Measurements from ENCODE around the gene CAPN14. TPM values are rescaled to one million over a fixed set of nuclear protein-coding genes. Genes with fewer than 3 reads are reported as not detected.

The CAPN14 gene
- total RNA-seq, 1 donor from 2014 or later, result 10.3 TPM

DNA sequence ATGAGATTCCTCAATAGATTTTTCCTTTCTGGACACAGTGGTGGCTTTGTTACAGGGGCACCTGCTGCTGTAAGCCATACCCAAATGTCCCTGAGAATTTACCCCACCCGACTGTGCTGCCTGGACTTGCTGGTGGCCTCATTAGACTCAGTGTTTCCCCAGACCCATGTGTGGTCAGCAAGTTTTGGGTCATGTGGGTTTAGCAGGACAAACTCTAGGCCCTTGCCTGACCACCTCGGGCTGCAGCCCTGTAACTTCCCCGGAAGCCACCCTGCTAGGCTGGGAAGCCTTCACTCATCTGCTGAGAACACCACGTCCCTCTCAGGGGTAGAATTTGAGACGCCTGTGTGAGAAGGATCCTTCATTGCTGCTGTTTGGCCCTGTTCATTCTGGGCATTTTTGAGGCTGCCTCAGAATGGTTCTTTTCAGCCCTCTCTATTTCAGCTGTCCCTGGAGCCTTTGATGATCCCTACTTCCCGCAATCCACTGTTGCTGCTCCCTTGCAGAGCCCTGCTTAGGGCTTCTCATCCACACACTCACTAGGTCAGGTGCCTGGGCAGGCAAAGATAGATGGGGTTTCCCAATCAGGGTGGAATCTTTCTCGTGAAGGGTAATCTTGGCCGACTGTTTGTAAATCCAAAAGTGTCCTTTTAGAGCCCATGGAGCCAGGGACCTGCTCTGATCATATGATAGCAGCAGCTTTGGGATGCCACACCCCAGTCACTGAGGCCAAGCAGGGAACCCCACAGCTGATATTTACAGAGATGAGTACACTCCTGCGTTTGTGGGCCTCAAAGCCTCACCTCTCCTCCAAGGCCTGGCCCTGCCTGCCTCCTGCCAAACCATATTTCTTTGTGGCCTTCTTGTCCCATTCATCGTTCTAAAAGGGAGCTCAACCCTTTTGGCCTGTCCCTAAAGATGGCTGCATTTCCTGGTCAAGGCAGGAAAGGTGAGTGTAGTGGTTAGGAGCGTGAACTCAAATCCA, 23.4 kb upstream of the CAPN14 start:
- TF ChIP-seq CTCF (IDR thresholded peaks at IDR 0.05; ENCODE audit: insufficient read depth, low read length, severe bottlenecking), result no peak
- FAIRE-seq (no peak), DNase-seq (ENCODE audit: low read depth) (no peak)
- no peaks in the 10 kb centered on the region for H3K27me3 ChIP-seq (ENCODE audit: control insufficient read depth, insufficient read depth, low read length)
- no peaks in the 10 kb centered on the region for H3K36me3 ChIP-seq (ENCODE audit: control insufficient read depth, insufficient read depth, low read length)
- H3K4me3 ChIP-seq (ENCODE audit: low read depth, low read length), result no peak overlapping the region

DNA sequence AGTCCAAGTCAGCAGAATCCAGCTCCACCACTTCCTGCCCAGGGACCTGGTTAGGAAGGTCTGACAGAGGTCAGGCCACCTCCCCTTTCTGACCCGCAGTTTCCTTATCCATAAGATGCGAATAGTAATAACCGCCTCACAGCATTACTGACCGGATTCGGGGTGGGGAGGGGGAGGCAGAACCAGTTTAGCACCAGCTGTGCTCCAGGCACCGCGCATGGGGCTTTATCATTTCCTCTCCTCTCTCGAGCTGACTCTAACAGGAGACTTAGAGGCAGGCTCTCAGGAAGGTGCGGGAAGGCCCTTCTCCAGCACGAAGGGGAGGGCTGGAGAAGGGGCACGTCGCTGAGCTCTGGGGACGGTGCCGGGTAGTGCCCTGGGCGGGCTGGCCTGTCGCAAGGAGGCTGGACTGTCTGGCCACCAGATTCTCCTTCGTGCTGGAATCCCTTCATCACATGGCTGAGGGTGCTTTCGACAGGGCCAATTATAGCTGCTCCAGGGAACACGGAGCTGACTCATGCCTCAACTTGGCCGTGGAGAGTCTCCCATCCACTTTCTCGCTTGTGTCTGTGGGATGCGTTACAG, 22.4 kb upstream of the CAPN14 start:
- Histone ChIP-seq H3K36me3 (ENCODE audit: control insufficient read depth, insufficient read depth, low read length) (no peaks in the 10 kb centered on the region), H3K4me3 (ENCODE audit: low read depth, low read length) (no peak overlapping the region), H3K27me3 (ENCODE audit: control insufficient read depth, insufficient read depth, low read length) (no peaks in the 10 kb centered on the region)
- no peak for TF ChIP-seq CTCF (IDR thresholded peaks at IDR 0.05; ENCODE audit: insufficient read depth, low read length, severe bottlenecking)
- peak; percentile 40 for FAIRE-seq
- DNase-seq (ENCODE audit: low read depth), result no peak

DNA sequence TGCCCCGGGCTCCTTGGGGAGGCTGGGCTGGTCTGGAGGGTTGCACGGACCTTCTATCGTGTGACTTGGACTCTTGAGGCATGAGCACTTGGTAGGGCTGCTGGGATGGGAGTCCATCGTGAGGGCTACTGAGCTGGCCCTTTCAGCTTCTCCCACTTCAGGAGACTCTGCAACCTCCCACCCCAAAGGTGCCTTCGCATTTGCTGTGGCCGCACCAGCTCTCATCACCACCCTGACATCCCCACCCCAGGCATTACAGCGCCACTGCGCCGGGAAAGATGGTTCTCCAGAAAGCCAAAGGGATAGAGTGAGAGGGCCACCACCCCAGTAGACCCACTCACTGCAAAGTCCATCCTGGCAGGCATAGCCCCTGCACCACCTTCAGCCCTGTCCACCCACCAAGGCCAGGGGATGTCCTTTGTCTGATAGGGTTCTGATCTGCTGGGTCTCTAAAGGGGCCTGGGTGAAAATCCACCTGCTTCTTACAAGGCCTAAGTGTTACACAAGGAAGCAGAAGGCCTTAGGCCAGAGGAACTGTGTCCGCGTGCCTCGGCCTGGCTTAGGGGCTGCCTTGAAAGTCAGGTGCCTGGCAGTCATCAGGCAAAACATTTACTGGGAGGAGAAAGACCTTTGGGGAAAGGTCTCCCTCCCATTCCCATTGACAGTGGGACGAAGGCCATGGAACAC, 21.7 kb upstream of the CAPN14 start:
- no peak overlapping the region for H3K4me3 ChIP-seq (ENCODE audit: low read depth, low read length)
- H3K36me3 ChIP-seq (ENCODE audit: control insufficient read depth, insufficient read depth, low read length), result no peaks in the 10 kb centered on the region
- peak; percentile 79 for FAIRE-seq
- TF ChIP-seq CTCF (IDR thresholded peaks at IDR 0.05; ENCODE audit: insufficient read depth, low read length, severe bottlenecking), result no peak
- H3K27me3 ChIP-seq (ENCODE audit: control insufficient read depth, insufficient read depth, low read length), result no peaks in the 10 kb centered on the region
- DNase-seq (ENCODE audit: low read depth), result no peak

DNA sequence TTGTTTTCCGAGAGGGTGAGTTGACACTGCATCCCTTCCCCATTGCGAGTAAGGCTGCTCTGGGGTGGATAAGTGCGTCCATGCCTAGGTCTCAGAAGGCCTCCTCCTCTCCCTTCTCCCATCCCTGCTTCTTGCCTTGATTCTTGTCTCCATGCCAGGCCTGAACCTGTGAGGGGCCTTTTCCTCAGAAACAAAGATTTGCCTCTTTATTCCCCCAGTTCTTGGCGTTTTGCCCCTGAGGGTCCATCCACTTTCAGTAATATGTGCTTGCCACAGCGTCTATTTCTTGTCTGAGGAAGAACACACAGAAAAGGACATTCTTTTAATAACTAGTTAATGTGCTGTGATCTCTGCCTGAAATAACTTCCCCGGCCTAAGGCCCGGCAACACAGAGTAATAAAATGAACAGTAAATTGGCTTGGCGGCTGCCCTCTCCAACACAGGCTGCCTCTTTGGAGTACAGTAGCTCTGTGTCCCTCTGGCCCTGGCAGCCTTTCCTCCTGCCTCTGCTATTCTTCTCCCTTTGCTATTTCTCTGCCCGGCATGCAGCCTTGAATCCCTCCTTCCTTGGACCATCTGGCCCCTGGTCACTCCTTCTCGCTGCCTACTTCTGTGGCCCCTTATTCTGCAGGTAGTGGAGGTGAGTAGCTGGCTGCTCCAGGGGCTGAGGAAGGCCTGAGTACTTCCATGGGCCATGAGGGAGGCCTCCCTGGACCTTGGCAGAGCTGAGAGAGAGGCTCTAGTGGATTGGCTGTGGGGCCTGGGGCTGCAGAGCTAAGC, 21.0 kb upstream of the CAPN14 start:
- Histone ChIP-seq H3K4me3 (ENCODE audit: low read depth, low read length) (no peak overlapping the region), H3K36me3 (ENCODE audit: control insufficient read depth, insufficient read depth, low read length) (no peaks in the 10 kb centered on the region), H3K27me3 (ENCODE audit: control insufficient read depth, insufficient read depth, low read length) (no peaks in the 10 kb centered on the region)
- FAIRE-seq (no peak), DNase-seq (ENCODE audit: low read depth) (no peak)
- no peak for TF ChIP-seq CTCF (IDR thresholded peaks at IDR 0.05; ENCODE audit: insufficient read depth, low read length, severe bottlenecking)

DNA sequence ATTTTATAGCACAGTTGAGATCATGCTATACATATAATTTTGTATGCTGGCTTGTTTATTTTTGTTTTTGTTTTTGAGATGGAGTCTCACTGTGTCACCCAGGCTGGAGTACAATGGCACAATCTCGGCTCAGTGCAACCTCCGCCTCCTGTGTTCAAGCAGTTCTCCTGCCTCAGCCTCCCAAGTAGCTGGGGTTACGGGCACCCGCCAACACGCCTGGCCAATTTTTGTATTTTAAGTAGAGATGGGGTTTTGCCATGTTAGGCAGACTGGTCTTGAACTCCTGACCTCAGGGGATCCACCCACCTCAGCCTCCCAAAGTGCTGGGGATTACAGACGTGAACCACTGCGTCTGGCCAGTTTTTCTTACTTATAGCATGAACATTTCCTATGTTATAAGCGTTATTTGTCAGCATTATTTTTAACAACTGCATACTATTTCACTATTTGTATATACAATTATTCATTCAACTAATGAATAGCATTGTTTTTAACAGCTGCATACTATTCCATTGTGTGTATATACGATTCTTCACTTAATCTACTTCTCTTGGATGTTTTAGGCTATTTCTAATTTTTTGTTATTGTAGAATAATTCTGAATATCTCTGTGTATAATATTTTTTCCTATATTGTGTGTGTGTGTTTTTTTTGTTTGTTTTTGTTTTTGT, 20.2 kb upstream of the CAPN14 start:
- no peak overlapping the region for H3K4me3 ChIP-seq (ENCODE audit: low read depth, low read length)
- FAIRE-seq (no peak), DNase-seq (ENCODE audit: low read depth) (no peak)
- no peaks in the 10 kb centered on the region for H3K27me3 ChIP-seq (ENCODE audit: control insufficient read depth, insufficient read depth, low read length)
- no peaks in the 10 kb centered on the region for H3K36me3 ChIP-seq (ENCODE audit: control insufficient read depth, insufficient read depth, low read length)
- TF ChIP-seq CTCF (IDR thresholded peaks at IDR 0.05; ENCODE audit: insufficient read depth, low read length, severe bottlenecking), result no peak
